ENCODE data around the gene PHKB. TPM values are rescaled to one million over a fixed set of nuclear protein-coding genes. Genes with fewer than 3 reads are reported as not detected.

The PHKB gene
- total RNA-seq, 1 donor from 2014 or later = 47.8 TPM

- Histone ChIP-seq H3K4me3 (ENCODE audit: low read depth, low read length) (no peak overlapping the region), H3K27me3 (ENCODE audit: control insufficient read depth, insufficient read depth, low read length) (no peaks in the 10 kb centered on the region), H3K36me3 (ENCODE audit: control insufficient read depth, insufficient read depth, low read length) (no peaks in the 10 kb centered on the region)
- DNase-seq (ENCODE audit: low read depth) = no peak
- no peak for TF ChIP-seq CTCF (IDR thresholded peaks at IDR 0.05; ENCODE audit: insufficient read depth, low read length, poor library complexity, severe bottlenecking)
Measured at GRCh38 chr16:47571711-47572110, 110.6 kb downstream of the PHKB start.

- no peaks in the 10 kb centered on the region for H3K36me3 ChIP-seq (ENCODE audit: control insufficient read depth, insufficient read depth, low read length)
- no peak for TF ChIP-seq CTCF (IDR thresholded peaks at IDR 0.05; ENCODE audit: insufficient read depth, low read length, poor library complexity, severe bottlenecking)
- H3K27me3 ChIP-seq (ENCODE audit: control insufficient read depth, insufficient read depth, low read length) = no peaks in the 10 kb centered on the region
- no peak overlapping the region for H3K4me3 ChIP-seq (ENCODE audit: low read depth, low read length)
- peak; percentile 41 for DNase-seq (ENCODE audit: low read depth)
Measured at GRCh38 chr16:47574091-47575054, 113.2 kb downstream of the PHKB start.

GRCh38 chr16:47577029-47577428 is 115.9 kb downstream of the PHKB start:
- DNase-seq (ENCODE audit: low read depth) = no peak
- no peak for TF ChIP-seq CTCF (IDR thresholded peaks at IDR 0.05; ENCODE audit: insufficient read depth, low read length, poor library complexity, severe bottlenecking)

GRCh38 chr16:47578033-47578432 is 116.9 kb downstream of the PHKB start:
- H3K27me3 ChIP-seq (ENCODE audit: control insufficient read depth, insufficient read depth, low read length) = no peaks in the 10 kb centered on the region
- H3K36me3 ChIP-seq (ENCODE audit: control insufficient read depth, insufficient read depth, low read length) = no peaks in the 10 kb centered on the region
- TF ChIP-seq CTCF (IDR thresholded peaks at IDR 0.05; ENCODE audit: insufficient read depth, low read length, poor library complexity, severe bottlenecking) = no peak
- no peak overlapping the region for H3K4me3 ChIP-seq (ENCODE audit: low read depth, low read length)
- no peak for DNase-seq (ENCODE audit: low read depth)

More at GRCh38 chr16:47577029-47577428, 115.9 kb downstream of the PHKB start:
- no peak overlapping the region for H3K4me3 ChIP-seq (ENCODE audit: low read depth, low read length)
- H3K36me3 ChIP-seq (ENCODE audit: control insufficient read depth, insufficient read depth, low read length) = no peaks in the 10 kb centered on the region
- H3K27me3 ChIP-seq (ENCODE audit: control insufficient read depth, insufficient read depth, low read length) = no peaks in the 10 kb centered on the region

GRCh38 chr16:47578573-47578972 is 117.4 kb downstream of the PHKB start:
- DNase-seq (ENCODE audit: low read depth) = no peak
- Histone ChIP-seq H3K36me3 (ENCODE audit: control insufficient read depth, insufficient read depth, low read length) (no peaks in the 10 kb centered on the region), H3K4me3 (ENCODE audit: low read depth, low read length) (no peak overlapping the region), H3K27me3 (ENCODE audit: control insufficient read depth, insufficient read depth, low read length) (no peaks in the 10 kb centered on the region)
- no peak for TF ChIP-seq CTCF (IDR thresholded peaks at IDR 0.05; ENCODE audit: insufficient read depth, low read length, poor library complexity, severe bottlenecking)

Measured in kidney epithelial cell (primary cell).